Measurements from ENCODE around the gene TMEM63A. TPM values are rescaled to one million over a fixed set of nuclear protein-coding genes. Genes with fewer than 3 reads are reported as not detected.

The TMEM63A gene
- total and polyA plus RNA-seq, 2 of the 13 experiments (the other 11 are each of a cell fraction or from before 2014, with no cell fraction given), result 23.9 to 53.3 TPM

DNA sequence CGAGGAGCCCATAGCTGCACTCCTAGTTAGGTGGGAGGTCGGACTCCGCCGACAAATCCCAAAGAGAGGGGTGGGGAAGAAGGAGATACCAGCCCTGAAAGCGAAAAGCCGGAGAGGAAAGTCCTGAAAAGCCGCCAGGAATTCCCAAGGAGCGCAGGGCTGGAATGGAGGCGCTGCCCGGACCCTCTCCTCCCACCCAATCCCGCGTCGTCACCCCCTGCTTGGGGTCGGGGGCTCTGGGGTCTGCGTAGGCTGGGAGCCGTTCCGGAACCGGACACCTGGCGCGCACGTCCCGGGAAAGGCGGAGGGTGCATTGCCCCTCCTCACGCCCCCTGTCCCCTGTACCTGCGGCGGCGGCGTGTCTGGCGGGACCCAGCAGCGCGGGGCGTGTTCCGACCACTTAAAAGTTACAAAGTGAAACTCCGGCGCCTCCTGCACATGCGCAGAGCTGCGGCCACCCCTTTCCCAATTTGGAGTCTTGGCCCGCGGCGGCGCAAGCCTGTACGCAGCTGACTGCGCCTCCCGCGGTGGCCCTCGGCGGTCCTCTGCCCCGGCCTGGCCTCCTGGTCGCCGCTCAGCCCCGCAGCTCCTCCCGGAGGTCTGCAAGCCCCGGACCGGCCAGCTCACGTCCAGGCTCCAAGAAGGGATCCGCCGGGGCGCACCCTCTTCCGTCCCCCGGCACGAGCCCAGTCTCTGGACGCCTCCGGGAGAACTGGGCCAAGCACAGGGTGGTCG is at the start of gene TMEM63A (continued):
- 0 out of 2 replicates have a peak, but pooled peaks have one; percentile 23 for TF ChIP-seq ZBTB42 (CRISPR knock-in tag; IDR thresholded peaks at IDR 0.05)
- TF ChIP-seq MED1 (CRISPR knock-in tag; IDR thresholded peaks at IDR 0.05), result no peak
- peak; percentile 65 for TF ChIP-seq SPEN (CRISPR knock-in tag; IDR thresholded peaks at IDR 0.05; ENCODE audit: low read depth)
- TF ChIP-seq ZBTB20 (CRISPR knock-in tag; IDR thresholded peaks at IDR 0.05; ENCODE audit: borderline replicate concordance, low read depth), result 0 out of 2 replicates have a peak, but pooled peaks have one; percentile 16
- no peak for TF ChIP-seq HOXA7 (CRISPR knock-in tag; IDR thresholded peaks at IDR 0.05)
- no peak for TF ChIP-seq ZC3H4 (CRISPR knock-in tag; IDR thresholded peaks at IDR 0.05; ENCODE audit: borderline replicate concordance)
- TF ChIP-seq, protein P1, sequence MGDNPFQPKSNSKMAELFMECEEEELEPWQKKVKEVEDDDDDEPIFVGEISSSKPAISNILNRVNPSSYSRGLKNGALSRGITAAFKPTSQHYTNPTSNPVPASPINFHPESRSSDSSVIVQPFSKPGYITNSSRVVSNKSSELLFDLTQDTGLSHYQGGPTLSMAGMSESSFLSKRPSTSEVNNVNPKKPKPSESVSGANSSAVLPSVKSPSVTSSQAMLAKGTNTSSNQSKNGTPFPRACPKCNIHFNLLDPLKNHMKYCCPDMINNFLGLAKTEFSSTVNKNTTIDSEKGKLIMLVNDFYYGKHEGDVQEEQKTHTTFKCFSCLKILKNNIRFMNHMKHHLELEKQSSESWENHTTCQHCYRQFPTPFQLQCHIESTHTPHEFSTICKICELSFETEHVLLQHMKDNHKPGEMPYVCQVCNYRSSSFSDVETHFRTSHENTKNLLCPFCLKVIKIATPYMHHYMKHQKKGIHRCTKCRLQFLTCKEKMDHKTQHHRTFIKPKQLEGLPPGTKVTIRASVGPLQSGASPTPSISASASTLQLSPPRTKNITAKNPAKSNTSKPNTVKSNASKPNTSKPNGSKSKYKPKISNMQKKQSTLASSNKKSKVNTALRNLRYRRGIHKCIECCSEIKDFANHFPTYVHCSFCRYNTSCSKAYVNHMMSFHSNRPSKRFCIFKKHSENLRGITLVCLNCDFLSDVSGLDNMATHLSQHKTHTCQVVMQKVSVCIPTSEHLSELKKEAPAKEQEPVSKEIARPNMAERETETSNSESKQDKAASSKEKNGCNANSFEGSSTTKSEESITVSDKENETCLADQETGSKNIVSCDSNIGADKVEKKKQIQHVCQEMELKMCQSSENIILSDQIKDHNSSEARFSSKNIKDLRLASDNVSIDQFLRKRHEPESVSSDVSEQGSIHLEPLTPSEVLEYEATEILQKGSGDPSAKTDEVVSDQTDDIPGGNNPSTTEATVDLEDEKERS (CRISPR knock-in tag; IDR thresholded peaks at IDR 0.05), result no peak
- no peak for TF ChIP-seq MYNN (CRISPR knock-in tag; IDR thresholded peaks at IDR 0.05; ENCODE audit: low read depth)
- TF ChIP-seq, protein P2, sequence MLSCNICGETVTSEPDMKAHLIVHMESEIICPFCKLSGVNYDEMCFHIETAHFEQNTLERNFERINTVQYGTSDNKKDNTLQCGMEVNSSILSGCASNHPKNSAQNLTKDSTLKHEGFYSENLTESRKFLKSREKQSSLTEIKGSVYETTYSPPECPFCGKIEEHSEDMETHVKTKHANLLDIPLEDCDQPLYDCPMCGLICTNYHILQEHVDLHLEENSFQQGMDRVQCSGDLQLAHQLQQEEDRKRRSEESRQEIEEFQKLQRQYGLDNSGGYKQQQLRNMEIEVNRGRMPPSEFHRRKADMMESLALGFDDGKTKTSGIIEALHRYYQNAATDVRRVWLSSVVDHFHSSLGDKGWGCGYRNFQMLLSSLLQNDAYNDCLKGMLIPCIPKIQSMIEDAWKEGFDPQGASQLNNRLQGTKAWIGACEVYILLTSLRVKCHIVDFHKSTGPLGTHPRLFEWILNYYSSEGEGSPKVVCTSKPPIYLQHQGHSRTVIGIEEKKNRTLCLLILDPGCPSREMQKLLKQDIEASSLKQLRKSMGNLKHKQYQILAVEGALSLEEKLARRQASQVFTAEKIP (CRISPR knock-in tag; IDR thresholded peaks at IDR 0.05; ENCODE audit: borderline replicate concordance), result no peak
- TF ChIP-seq, protein P3, sequence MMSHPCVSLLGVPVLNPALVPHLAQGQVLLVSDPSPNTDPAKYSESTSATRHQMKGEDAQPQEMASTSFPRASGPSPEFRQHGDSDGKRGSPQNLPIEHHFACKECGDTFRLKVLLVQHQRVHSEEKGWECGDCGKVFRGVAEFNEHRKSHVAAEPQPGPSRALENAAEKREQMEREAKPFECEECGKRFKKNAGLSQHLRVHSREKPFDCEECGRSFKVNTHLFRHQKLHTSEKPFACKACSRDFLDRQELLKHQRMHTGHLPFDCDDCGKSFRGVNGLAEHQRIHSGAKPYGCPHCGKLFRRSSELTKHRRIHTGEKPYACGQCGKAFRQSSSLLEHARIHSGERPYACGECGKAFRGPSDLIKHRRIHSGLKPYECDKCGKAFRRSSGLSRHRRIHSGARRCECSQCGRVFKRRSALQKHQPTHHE (CRISPR knock-in tag; IDR thresholded peaks at IDR 0.05; ENCODE audit: borderline replicate concordance), result no peak
- 0 out of 2 replicates have a peak, but pooled peaks have one; percentile 34 for TF ChIP-seq ZSCAN29 (CRISPR knock-in tag; conservative IDR thresholded peaks at IDR 0.05)
- no peak for TF ChIP-seq ZNF569 (CRISPR knock-in tag; IDR thresholded peaks at IDR 0.05; ENCODE audit: borderline replicate concordance)
- TF ChIP-seq ZC3H13 (CRISPR knock-in tag; IDR thresholded peaks at IDR 0.05), result peak; percentile 77; the same call in 1 of the 2 replicates
- TF ChIP-seq, protein P4, sequence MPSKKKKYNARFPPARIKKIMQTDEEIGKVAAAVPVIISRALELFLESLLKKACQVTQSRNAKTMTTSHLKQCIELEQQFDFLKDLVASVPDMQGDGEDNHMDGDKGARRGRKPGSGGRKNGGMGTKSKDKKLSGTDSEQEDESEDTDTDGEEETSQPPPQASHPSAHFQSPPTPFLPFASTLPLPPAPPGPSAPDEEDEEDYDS (CRISPR knock-in tag; IDR thresholded peaks at IDR 0.05), result peak; percentile 79
- no peak for TF ChIP-seq PHF5A (CRISPR knock-in tag; IDR thresholded peaks at IDR 0.05; ENCODE audit: low read depth, unreplicated experiment)
- TF ChIP-seq ZNF160 (CRISPR knock-in tag; IDR thresholded peaks at IDR 0.05), result 0 out of 2 replicates have a peak, but pooled peaks have one; percentile 32
- TF ChIP-seq ZNF331 (CRISPR knock-in tag; IDR thresholded peaks at IDR 0.05), result no peak
- peak; percentile 83 for TF ChIP-seq ZNF501 (CRISPR knock-in tag; IDR thresholded peaks at IDR 0.05)
- TF ChIP-seq, protein P5, sequence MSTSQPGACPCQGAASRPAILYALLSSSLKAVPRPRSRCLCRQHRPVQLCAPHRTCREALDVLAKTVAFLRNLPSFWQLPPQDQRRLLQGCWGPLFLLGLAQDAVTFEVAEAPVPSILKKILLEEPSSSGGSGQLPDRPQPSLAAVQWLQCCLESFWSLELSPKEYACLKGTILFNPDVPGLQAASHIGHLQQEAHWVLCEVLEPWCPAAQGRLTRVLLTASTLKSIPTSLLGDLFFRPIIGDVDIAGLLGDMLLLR (CRISPR knock-in tag; IDR thresholded peaks at IDR 0.05), result peak; percentile 75
- TF ChIP-seq, protein P6, sequence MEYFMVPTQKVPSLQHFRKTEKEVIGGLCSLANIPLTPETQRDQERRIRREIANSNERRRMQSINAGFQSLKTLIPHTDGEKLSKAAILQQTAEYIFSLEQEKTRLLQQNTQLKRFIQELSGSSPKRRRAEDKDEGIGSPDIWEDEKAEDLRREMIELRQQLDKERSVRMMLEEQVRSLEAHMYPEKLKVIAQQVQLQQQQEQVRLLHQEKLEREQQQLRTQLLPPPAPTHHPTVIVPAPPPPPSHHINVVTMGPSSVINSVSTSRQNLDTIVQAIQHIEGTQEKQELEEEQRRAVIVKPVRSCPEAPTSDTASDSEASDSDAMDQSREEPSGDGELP (IDR thresholded peaks at IDR 0.05; ENCODE audit: borderline replicate concordance, low read depth), result peak; percentile 66; the same call in 1 of the 2 replicates
- TF ChIP-seq SIN3A (IDR thresholded peaks at IDR 0.05; ENCODE audit: borderline replicate concordance, low read depth, low read length), result peak; percentile 83; the same call in 1 of the 2 replicates

Data from HepG2 (cell line).